Activated T-cell treated with anti-CD3 and anti-CD28 coated beads, Interleukin-2, amount 50 U/mL, for 4 hours (primary cell): ENCODE data around the gene NEUROG1. TPM values are rescaled to one million over a fixed set of nuclear protein-coding genes. Genes with fewer than 3 reads are reported as not detected.
"Not testable (repeated sequence)": the region's sequence is repeated elsewhere in the genome, so short reads cannot be mapped to it uniquely, and the experiment has no call there.

ENCODE experiments used
- ATAC-seq, 2 donors: fragments of 200-7000 bp; cut with Tn5 transposase; one replicate each; pipeline ENCODE4 v1.10.0; 2021
- DNase-seq: peaks from one replicate; pipeline ENCODE4 v3.0.0-alpha.2; 2020
- H3K27me3 Mint-ChIP-seq: one replicate; pipeline ENCODE4 v1.8.0; 2021; ENCODE audit warnings: low read depth, mixed read lengths
- H3K36me3 Mint-ChIP-seq: one replicate; pipeline ENCODE4 v1.8.0; 2022; ENCODE audit warnings: mixed read lengths; ENCODE audit not compliant: insufficient read depth
- H3K4me1 Mint-ChIP-seq: one replicate; pipeline ENCODE4 v1.8.0; 2021; ENCODE audit warnings: low read depth, mixed read lengths
- H3K4me3 Mint-ChIP-seq: one replicate; pipeline ENCODE4 v1.8.0; 2021; ENCODE audit warnings: mild to moderate bottlenecking, moderate library complexity, mixed read lengths
- H3K9me3 Mint-ChIP-seq: one replicate; pipeline ENCODE4 v1.8.0; 2021; ENCODE audit warnings: mixed read lengths
- total RNA-seq, 3 donors: library from RNA; stranded (reverse); gene quantifications; one replicate each; pipeline ENCODE4 v1.2.1, GENCODE V29; 2021

NEUROG1 gene
- total RNA-seq, 3 donors from 2014 or later = not detected

DNA sequence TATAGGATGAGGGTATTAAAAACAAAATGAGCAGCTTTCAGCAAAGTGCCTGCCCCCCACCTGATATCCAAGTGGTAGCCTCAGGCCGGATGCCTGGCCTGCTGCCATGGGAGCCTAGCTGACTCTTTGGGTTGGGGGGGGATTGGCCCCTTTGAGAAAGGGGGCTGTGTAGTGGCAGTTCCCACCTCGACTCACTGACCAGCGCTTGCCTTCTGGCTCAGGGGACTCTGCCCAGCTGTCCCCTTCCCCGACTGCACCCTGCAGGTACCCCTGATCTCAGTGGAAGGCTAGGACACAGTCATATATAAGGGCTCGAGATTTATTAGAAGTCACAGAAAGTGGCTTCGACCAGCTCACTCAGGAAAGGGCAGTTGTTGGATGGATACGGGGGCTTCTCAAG, 1.5 kb upstream of the NEUROG1 start:
- no peak for DNase-seq
- no peak overlapping the region for H3K4me3 Mint-ChIP-seq
- H3K36me3 Mint-ChIP-seq = no peaks in the 10 kb centered on the region
- ATAC-seq = no peak
- H3K4me1 Mint-ChIP-seq = peaks cover 7% of the 10 kb centered on the region
- no peaks in the 10 kb centered on the region for H3K9me3 Mint-ChIP-seq
- H3K27me3 Mint-ChIP-seq = peaks cover 85% of the 10 kb centered on the region

DNA sequence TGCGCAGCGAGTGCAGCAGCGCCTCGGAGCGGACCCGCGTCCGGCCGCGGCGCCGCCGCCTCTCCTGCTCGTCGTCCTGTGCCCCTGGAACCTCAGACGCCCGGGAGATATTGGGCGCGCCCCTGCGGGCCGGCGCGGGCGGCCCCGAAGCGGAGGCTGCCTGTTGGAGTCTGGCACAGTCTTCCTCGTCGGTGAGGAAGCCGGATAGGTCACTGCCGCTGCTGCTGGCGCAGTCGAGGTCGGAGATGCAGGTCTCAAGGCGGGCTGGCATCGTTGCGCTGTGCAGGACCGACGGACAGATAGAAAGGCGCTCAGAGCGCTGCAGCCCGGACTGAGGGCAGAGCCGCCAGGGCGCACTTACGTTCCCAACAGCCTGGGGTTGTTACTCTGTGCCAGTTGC, 344 bp downstream of the NEUROG1 start:
- Mint-ChIP-seq H3K4me3 (no peak overlapping the region), H3K36me3 (no peaks in the 10 kb centered on the region), H3K27me3 (peaks cover 83% of the 10 kb centered on the region), H3K9me3 (no peaks in the 10 kb centered on the region), H3K4me1 (peaks cover 7% of the 10 kb centered on the region)
- no peak for DNase-seq
- ATAC-seq = peak in 1 of 2 donors; percentile 34

DNA sequence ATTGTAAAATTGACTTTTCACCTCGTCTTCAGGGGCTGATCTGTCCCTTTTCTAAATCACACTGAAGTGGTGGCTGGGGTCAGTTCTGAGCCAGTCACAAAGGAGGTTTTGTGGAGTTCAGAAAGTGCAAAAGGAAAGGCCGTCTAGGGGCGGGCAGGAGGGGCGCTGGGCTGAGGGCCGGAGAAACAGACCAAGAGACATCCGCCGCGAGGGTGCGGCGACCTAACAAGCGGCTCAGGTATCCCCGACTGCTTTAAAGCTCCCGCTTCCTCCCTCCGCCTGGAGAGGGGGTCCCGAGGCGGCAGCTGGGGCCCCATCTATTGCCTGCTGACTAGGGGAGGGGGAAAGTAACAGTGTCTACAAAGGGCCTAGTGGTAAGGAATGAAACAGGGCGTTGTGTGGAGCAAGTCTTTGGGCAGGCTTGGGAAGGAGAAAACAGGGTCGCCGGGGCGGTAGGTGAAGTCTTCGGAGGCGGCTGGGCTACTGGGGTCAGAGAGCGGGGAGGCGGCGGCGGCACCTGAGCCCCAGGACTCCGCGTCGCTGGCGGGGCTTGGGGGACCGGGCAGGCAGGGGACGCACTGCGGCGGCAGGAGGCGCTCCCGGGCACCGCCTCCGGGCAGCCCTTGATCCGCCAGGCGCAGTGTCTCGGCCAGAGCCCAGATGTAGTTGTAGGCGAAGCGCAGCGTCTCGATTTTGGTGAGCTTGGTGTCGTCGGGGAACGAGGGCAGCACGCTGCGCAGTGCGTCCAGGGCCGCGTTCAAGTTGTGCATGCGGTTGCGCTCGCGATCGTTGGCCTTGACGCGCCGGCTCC, 950 bp downstream of the NEUROG1 start:
- ATAC-seq (peak in 1 of 2 donors; percentile 36), DNase-seq (no peak)
- Mint-ChIP-seq H3K27me3 (peaks cover 79% of the 10 kb centered on the region), H3K9me3 (no peaks in the 10 kb centered on the region), H3K36me3 (no peaks in the 10 kb centered on the region), H3K4me3 (no peak overlapping the region), H3K4me1 (peaks cover 7% of the 10 kb centered on the region)

DNA sequence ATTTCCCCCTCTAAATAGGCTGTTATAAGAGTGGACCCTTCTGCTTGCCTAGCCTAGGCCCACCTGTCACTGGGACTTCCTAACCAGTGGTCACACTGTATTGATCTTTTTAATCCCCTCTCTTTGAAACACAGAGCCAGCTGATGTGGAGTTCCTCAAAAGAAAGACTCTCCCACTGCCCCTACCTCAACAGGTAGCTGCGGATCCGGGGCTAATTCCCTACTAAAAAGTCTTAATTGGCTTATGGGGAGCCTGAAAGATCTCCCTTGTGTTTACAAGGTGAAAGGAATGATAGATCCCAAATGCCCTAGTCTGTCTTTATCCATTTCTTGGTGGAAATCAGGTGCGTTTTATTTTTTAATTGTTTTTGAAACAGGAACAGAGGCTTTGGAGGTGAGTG, 2.0 kb downstream of the NEUROG1 start:
- DNase-seq (no peak), ATAC-seq (no peak)
- H3K4me1 Mint-ChIP-seq = peaks cover 7% of the 10 kb centered on the region
- H3K27me3 Mint-ChIP-seq = peaks cover 72% of the 10 kb centered on the region
- no peak overlapping the region for H3K4me3 Mint-ChIP-seq
- H3K9me3 Mint-ChIP-seq = no peaks in the 10 kb centered on the region
- H3K36me3 Mint-ChIP-seq = no peaks in the 10 kb centered on the region

DNA sequence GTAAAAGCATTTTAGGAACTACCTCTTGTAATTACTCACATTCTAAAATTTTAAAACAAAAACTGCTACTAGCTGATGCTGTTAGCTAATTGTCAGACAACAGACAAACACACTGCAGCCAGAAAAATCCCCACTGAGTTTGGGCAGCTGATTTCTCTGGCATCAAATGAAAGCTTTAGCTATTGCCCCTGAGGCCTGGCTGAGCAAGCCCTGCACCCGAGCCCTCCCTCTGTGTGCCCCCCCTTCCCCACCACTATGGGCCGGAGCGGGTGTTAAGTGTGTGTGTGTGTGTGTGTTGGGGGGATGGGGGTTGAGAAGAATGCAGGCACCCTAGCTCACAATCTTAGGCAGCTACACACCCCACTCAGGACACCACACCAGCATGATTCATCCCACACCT, 2.4 kb downstream of the NEUROG1 start:
- no peak for ATAC-seq
- peaks cover 68% of the 10 kb centered on the region for H3K27me3 Mint-ChIP-seq
- no peaks in the 10 kb centered on the region for H3K9me3 Mint-ChIP-seq
- H3K36me3 Mint-ChIP-seq = no peaks in the 10 kb centered on the region
- H3K4me1 Mint-ChIP-seq = peaks cover 7% of the 10 kb centered on the region
- no peak for DNase-seq
- no peak overlapping the region for H3K4me3 Mint-ChIP-seq

DNA sequence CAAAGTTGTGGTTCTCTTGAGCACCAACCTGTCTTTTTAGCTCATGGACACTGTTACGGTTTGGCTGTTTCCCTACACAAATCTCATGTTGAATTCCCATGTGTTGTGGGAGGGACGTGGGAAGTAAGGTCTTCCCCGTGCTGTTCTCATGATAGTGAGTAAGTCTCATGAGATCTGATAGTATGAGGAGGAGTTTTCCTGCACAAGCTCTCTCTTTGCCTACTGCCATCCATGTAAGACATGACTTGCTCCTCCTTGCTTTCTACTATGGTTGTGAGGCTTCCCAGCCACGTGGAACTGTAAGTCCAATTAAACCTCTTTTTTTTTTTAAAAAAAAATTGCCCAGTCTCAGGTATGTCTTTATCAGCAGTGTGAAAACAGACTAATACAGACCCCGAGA, 6.2 kb downstream of the NEUROG1 start:
- H3K36me3 Mint-ChIP-seq, DNase-seq, H3K4me3 Mint-ChIP-seq, ATAC-seq, H3K4me1 Mint-ChIP-seq, H3K9me3 Mint-ChIP-seq: not testable (repeated sequence)
- peaks cover 57% of the 10 kb centered on the region for H3K27me3 Mint-ChIP-seq

DNA sequence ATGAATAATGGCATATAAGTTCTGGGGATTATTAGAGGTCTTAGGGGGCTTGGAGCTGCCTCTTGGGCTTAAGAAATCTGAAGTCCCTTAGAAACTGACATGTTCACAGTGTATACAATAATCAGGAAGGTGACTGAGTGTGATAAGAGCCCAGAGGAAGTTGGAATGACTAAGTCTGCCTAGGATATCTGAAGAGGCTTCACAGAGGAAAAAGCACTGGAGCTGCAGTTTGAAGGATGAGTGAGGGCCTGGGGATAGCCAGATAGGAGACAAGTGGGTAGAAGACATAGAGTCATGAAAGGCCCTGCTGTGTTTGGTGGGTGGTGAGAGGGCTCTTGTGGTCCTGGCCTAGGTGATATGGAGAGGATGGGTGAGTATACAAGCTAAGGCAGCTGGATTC, 8.8 kb downstream of the NEUROG1 start:
- ATAC-seq = no peak
- no peaks in the 10 kb centered on the region for H3K36me3 Mint-ChIP-seq
- H3K4me3 Mint-ChIP-seq = no peak overlapping the region
- H3K9me3 Mint-ChIP-seq = no peaks in the 10 kb centered on the region
- no peak for DNase-seq
- peaks cover 51% of the 10 kb centered on the region for H3K27me3 Mint-ChIP-seq
- H3K4me1 Mint-ChIP-seq = no peaks in the 10 kb centered on the region

DNA sequence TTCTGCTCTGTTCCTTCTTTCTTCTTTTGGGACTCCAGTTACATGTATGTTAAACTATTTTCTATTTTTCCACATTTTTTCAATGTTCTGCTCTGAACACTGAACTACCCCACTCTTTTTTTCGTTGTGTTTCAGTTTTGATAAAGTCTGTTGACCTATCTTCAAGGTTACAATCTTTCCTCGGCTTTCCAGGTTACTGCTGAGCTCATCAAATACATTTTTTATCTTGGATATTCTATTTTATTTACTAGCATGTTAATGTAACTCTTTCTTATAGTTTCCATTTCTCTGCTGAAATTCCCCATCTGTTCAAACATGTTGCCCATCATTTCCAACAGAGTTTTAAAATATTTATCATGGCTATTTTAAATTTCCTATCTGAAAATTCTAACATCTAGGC, 13.8 kb downstream of the NEUROG1 start:
- Mint-ChIP-seq H3K27me3 (peaks cover 54% of the 10 kb centered on the region), H3K36me3 (no peaks in the 10 kb centered on the region), H3K9me3 (no peaks in the 10 kb centered on the region)

DNA sequence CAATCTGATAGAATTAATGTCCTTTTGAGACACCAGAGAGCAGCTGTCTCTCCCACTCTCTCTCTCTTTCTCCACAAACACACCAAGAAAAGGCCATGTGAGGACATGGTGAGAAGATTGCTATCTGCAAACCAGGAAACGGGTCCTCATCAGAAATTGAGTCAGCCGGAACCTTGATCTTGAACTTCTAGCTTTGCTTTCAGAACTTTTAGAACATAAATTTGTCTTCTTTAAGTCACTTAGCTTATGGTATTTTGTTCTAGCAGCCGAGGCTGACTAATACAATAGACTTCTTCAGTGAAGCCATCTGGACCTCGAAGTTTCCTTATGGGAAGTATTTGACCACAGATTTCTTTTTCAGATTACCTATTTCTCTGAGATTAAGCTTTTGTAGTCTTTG, 18.1 kb downstream of the NEUROG1 start:
- ATAC-seq = no peak
- H3K27me3 Mint-ChIP-seq = peaks cover 33% of the 10 kb centered on the region

More for the DNA sequence above, 13.8 kb downstream of the NEUROG1 start:
- H3K4me3 Mint-ChIP-seq = no peak overlapping the region
- H3K4me1 Mint-ChIP-seq = no peaks in the 10 kb centered on the region
- no peak for ATAC-seq
- DNase-seq = no peak

DNA sequence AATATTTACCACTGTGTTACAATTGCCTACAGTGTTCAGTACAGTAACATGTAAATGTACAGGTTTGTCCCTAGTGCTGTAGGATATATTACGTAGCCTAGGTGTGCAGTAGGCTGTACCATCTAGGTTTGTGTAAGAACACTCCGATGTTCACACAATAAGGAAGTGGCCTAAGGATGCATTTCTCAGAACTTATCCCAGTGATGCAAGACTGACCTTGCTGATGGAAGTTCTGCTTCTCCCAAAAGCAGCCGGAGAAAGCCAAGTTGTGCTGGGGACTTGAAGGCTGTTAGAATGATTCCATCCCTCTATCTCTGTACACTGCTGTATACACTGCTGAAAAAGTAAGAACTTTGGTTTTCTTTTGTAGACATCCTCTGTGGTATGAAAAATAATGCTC, 21.6 kb downstream of the NEUROG1 start:
- H3K9me3 Mint-ChIP-seq = no peaks in the 10 kb centered on the region
- H3K4me1 Mint-ChIP-seq = no peaks in the 10 kb centered on the region
- H3K27me3 Mint-ChIP-seq = peaks cover 32% of the 10 kb centered on the region
- no peaks in the 10 kb centered on the region for H3K36me3 Mint-ChIP-seq
- DNase-seq = no peak
- no peak overlapping the region for H3K4me3 Mint-ChIP-seq
- ATAC-seq = no peak

More for the DNA sequence above, 18.1 kb downstream of the NEUROG1 start:
- Mint-ChIP-seq H3K4me3 (no peak overlapping the region), H3K4me1 (no peaks in the 10 kb centered on the region), H3K9me3 (no peaks in the 10 kb centered on the region), H3K36me3 (no peaks in the 10 kb centered on the region)
- DNase-seq = no peak

DNA sequence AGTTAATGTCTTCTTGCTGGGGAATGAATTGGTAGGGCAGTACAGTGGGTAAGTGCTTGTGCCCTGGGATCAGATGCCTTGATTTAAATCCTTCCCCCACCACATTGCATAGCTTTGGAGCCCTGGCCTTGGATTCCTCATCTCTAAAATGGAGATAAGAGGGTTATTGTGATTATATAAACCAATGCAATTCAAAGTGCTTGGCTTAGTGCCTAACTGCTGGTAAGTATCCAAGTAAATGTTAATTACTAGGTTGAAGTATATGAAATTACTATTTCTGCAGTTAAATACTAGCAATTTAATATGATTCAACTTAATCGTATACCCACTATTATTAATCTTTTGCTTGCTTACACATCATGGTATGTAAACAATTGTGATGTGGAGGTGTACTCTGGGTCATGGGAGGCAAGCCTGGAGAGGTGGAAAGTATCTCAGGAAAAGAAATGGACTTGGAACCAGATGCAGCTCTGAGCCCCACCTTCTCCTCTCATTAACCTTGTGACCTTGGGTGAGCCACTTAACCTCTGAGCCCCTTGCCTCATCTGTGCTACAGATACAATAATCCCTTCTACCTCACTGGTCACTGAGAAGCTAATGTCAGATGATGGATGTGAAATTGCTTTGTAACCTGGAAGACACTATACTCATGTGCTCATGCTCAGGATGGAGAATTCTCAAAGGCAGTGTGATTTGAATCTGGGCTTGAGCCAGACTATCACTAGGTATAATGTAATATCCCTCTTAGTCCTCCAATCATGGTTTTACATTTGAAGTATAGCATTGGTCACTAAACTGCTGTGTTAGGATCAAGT, 23.8 kb downstream of the NEUROG1 start:
- no peak for ATAC-seq
- no peaks in the 10 kb centered on the region for H3K9me3 Mint-ChIP-seq
- peaks cover 27% of the 10 kb centered on the region for H3K27me3 Mint-ChIP-seq

DNA sequence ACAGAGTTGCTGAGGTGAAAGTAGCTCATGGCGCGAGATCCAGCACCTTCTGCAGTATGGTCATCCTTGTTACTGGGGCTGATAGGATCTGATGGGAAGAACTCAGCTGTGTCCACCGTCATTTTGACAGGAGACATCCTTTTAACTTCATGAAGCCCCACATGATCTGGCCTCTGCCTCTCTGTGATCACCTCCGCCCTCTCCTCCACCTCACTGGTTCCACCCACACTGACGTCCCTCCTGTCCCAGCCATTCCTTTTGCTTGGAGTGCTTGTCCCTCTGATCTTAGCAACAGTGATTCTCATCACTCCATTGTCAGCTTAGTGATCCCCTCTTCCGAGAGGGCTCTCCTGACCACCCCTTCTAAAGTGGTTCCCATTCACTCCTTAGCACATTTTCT, 25.8 kb downstream of the NEUROG1 start:
- ATAC-seq (no peak), DNase-seq (no peak)
- H3K36me3 Mint-ChIP-seq = no peaks in the 10 kb centered on the region
- H3K4me3 Mint-ChIP-seq = no peak overlapping the region
- peaks cover 3% of the 10 kb centered on the region for H3K4me1 Mint-ChIP-seq
- H3K9me3 Mint-ChIP-seq = no peaks in the 10 kb centered on the region
- peaks cover 30% of the 10 kb centered on the region for H3K27me3 Mint-ChIP-seq

More for the DNA sequence above, 23.8 kb downstream of the NEUROG1 start:
- DNase-seq = no peak
- Mint-ChIP-seq H3K4me3 (no peak overlapping the region), H3K36me3 (no peaks in the 10 kb centered on the region), H3K4me1 (peaks cover 3% of the 10 kb centered on the region)

DNA sequence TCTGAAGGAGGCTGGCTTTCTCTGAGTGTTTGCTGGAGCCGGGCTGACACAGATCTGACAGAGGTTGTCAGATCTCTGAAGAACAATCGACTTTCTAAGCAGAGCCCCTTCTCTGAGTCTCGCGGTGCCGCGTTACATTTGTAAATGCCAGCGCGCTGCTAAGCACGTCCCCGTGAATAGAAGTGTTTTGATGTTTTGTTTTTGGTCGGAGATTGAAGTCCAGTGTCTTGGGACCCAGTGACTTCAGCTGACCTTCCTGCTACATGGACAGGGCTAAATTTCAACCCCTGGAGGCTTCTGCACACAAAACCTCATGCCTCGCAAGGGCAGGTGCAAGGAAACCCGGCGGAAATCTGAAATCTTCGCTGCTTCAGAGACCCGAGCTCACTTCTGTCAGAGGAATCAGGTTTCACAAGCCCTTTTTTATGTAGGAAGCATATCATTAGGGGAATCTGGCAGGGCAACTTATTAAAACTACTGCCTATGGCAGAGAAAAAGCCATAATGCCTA, 27.2 kb downstream of the NEUROG1 start:
- ATAC-seq (no peak), DNase-seq (no peak)
- Mint-ChIP-seq H3K9me3 (no peaks in the 10 kb centered on the region), H3K4me3 (no peak overlapping the region), H3K36me3 (no peaks in the 10 kb centered on the region), H3K4me1 (peaks cover 3% of the 10 kb centered on the region), H3K27me3 (peaks cover 37% of the 10 kb centered on the region)

DNA sequence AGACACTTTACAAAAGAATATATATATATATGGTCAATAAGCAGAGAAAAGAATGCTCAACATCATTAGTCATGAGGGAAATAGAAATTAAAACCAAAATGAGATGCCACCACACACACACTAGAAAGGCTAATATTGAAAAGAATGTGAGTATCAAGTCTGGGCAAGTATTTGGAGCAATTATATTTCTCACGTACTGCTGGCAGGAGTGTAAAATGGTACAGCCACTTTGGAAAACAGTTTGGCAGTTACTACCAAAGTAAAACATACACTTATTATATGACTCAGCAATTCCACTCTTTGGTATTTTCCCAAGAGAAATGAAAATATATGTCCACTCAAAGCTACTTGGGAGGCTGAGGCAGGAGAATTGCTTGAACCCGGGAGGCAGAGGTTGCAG, 29.8 kb downstream of the NEUROG1 start:
- DNase-seq (no peak), ATAC-seq (no peak)
- Mint-ChIP-seq H3K4me1 (peaks cover 3% of the 10 kb centered on the region), H3K27me3 (peaks cover 44% of the 10 kb centered on the region), H3K4me3 (no peak overlapping the region), H3K36me3 (no peaks in the 10 kb centered on the region), H3K9me3 (no peaks in the 10 kb centered on the region)

DNA sequence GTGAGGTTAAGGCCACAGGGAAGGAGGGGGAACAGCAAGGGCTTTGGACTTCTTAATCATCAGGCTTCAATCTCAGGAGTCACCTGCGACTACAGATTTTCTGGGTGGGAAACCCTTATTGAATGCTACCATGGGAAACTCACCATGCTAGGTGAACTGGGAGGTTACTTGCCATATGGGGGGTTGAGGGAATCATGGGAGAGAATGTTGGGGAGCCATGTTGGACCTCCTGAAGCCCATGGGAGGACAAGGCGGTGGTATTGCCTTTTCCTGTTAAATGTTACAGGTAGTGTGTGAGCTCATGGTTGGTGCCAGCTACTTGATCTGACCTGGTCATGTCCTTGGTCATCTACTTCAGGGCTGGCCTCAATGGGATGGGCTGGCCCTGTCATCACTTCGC, 31.4 kb downstream of the NEUROG1 start:
- no peaks in the 10 kb centered on the region for H3K36me3 Mint-ChIP-seq
- peaks cover 3% of the 10 kb centered on the region for H3K4me1 Mint-ChIP-seq
- peaks cover 34% of the 10 kb centered on the region for H3K27me3 Mint-ChIP-seq
- H3K4me3 Mint-ChIP-seq = no peak overlapping the region
- ATAC-seq (no peak), DNase-seq (no peak)
- no peaks in the 10 kb centered on the region for H3K9me3 Mint-ChIP-seq
